Activated T-helper 1 cell treated with anti-CD3 and anti-CD28 coated beads, Interleukin-2, amount 50 U/mL, for 16 hours (primary cell): ENCODE measurements around the gene NLGN4X.
"Not testable (repeated sequence)": the region's sequence is repeated elsewhere in the genome, so short reads cannot be mapped to it uniquely, and the experiment has no call there.

Source experiments
- DNase-seq, 2 donors: peaks; one replicate each; pipeline ENCODE4 v3.0.0-alpha.2; 2020; ENCODE audit warnings: low read depth in 1 of 2, low spot score in 1 of 2

The NLGN4X gene

GRCh38 chrX:6015423-6015822, 213.2 kb downstream of the NLGN4X start:
- no peak for DNase-seq

- DNase-seq: no peak
These were observed 216.3 kb downstream of the NLGN4X start for GRCh38 chrX:6012357-6012756.

GRCh38 chrX:6005856-6006255, 222.8 kb downstream of the NLGN4X start:
- no peak for DNase-seq

GRCh38 chrX:6004529-6004928, 224.1 kb downstream of the NLGN4X start:
- DNase-seq: no peak

GRCh38 chrX:6002056-6002455, 226.6 kb downstream of the NLGN4X start:
- no peak for DNase-seq

GRCh38 chrX:5998901-5999300, 229.8 kb downstream of the NLGN4X start:
- no peak for DNase-seq

- DNase-seq: no peak
These were observed 230.2 kb downstream of the NLGN4X start for GRCh38 chrX:5998456-5998855.

- no peak for DNase-seq
These were observed 237.3 kb downstream of the NLGN4X start for GRCh38 chrX:5991393-5991792.

- no peak for DNase-seq
These were observed 249.3 kb downstream of the NLGN4X start for GRCh38 chrX:5979338-5979737.

- no peak for DNase-seq
These were observed 252.3 kb downstream of the NLGN4X start for GRCh38 chrX:5976332-5976731.

- no peak for DNase-seq
These were observed 257.4 kb downstream of the NLGN4X start for GRCh38 chrX:5971300-5971699.

GRCh38 chrX:5965406-5965805, 263.3 kb downstream of the NLGN4X start:
- DNase-seq: no peak

GRCh38 chrX:5959286-5959685, 269.4 kb downstream of the NLGN4X start:
- DNase-seq: no peak

GRCh38 chrX:5958523-5958922, 270.1 kb downstream of the NLGN4X start:
- no peak for DNase-seq

- no peak for DNase-seq
These were observed 271.2 kb downstream of the NLGN4X start for GRCh38 chrX:5957506-5957905.

GRCh38 chrX:5936438-5936837, 292.2 kb downstream of the NLGN4X start:
- no peak for DNase-seq

GRCh38 chrX:5928224-5928623, 300.4 kb downstream of the NLGN4X start:
- DNase-seq: no peak

GRCh38 chrX:5916945-5917344, 311.7 kb downstream of the NLGN4X start:
- no peak for DNase-seq

GRCh38 chrX:5915783-5916182, 312.9 kb downstream of the NLGN4X start:
- no peak for DNase-seq

GRCh38 chrX:5907207-5907606, 321.5 kb downstream of the NLGN4X start:
- DNase-seq: no peak

- not testable (repeated sequence) for DNase-seq
These were observed 325.0 kb downstream of the NLGN4X start for GRCh38 chrX:5903586-5904190.

GRCh38 chrX:5898463-5898862, 330.2 kb downstream of the NLGN4X start:
- DNase-seq: no peak

GRCh38 chrX:5891378-5891777, 337.3 kb downstream of the NLGN4X start:
- DNase-seq: no peak
